HEK293 (cell line): ENCODE measurements around the gene IER3IP1.

Experiments used
- CTCF ChIP-seq: fragments of 450-650 bp; formaldehyde crosslinking; IDR thresholded peaks from 2 replicates; pipeline ENCODE4 v1.5.1; 2016; ENCODE audit warnings: missing biosample characterization, missing genetic modification characterization
- GLI2 ChIP-seq: fragments of 450-650 bp; formaldehyde crosslinking; IDR thresholded peaks from 2 replicates; pipeline ENCODE4; 2017; ENCODE audit warnings: missing biosample characterization, missing genetic modification characterization, low read depth, borderline replicate concordance
- PRDM4 ChIP-seq: fragments of 450-650 bp; formaldehyde crosslinking; IDR thresholded peaks from 2 replicates; pipeline ENCODE4 v1.5.1; 2017; ENCODE audit warnings: missing biosample characterization, missing genetic modification characterization
- SP7 ChIP-seq: fragments of 450-650 bp; formaldehyde crosslinking; IDR thresholded peaks from 2 replicates; pipeline ENCODE4 v1.5.1; 2016; ENCODE audit warnings: missing biosample characterization, missing genetic modification characterization
- TCF7L2 ChIP-seq: IDR thresholded peaks from 2 replicates; pipeline ENCODE4 v1.6.1; 2011; ENCODE audit warnings: low read depth, mild to moderate bottlenecking, inconsistent platforms, low read length, moderate library complexity, borderline replicate concordance
- ZBTB7A ChIP-seq: fragments of 450-650 bp; formaldehyde crosslinking; IDR thresholded peaks from 2 replicates; pipeline ENCODE4 v1.5.1; 2016; ENCODE audit warnings: low read depth, missing biosample characterization, missing genetic modification characterization
- ZNF121 ChIP-seq: fragments of 450-650 bp; formaldehyde crosslinking; IDR thresholded peaks from 2 replicates; pipeline ENCODE4 v1.5.1; 2016; ENCODE audit warnings: missing biosample characterization, missing genetic modification characterization
- ZNF133 ChIP-seq: fragments of 450-650 bp; formaldehyde crosslinking; IDR thresholded peaks from 2 replicates; pipeline ENCODE4 v1.5.1; 2016; ENCODE audit warnings: missing biosample characterization, missing genetic modification characterization
- ZNF221 ChIP-seq: fragments of 450-650 bp; formaldehyde crosslinking; IDR thresholded peaks from 2 replicates; pipeline ENCODE4 v1.5.1; 2017; ENCODE audit warnings: missing biosample characterization, missing genetic modification characterization, borderline replicate concordance
- ZNF223 ChIP-seq: fragments of 450-650 bp; formaldehyde crosslinking; IDR thresholded peaks from 2 replicates; pipeline ENCODE4 v1.5.1; 2016; ENCODE audit warnings: missing biosample characterization, missing genetic modification characterization
- ZNF404 ChIP-seq: fragments of 450-650 bp; formaldehyde crosslinking; IDR thresholded peaks from 2 replicates; pipeline ENCODE4 v1.5.1; 2017; ENCODE audit warnings: missing biosample characterization, missing genetic modification characterization
- ZNF660 ChIP-seq: fragments of 450-650 bp; IDR thresholded peaks from 2 replicates; pipeline ENCODE4 v1.5.1; 2018; ENCODE audit warnings: missing biosample characterization, mild to moderate bottlenecking, missing genetic modification characterization
- ZNF670 ChIP-seq: fragments of 450-650 bp; formaldehyde crosslinking; IDR thresholded peaks from 2 replicates; pipeline ENCODE4 v1.5.1; 2016; ENCODE audit warnings: missing biosample characterization, missing genetic modification characterization, low read depth
- ZNF776 ChIP-seq: fragments of 450-650 bp; formaldehyde crosslinking; IDR thresholded peaks from 2 replicates; pipeline ENCODE4 v1.5.0; 2017; ENCODE audit warnings: missing biosample characterization, missing genetic modification characterization, borderline replicate concordance

GRCh38 chr18:47120428-47120827 is 55.7 kb downstream of the IER3IP1 start:
- TF ChIP-seq GLI2 (tag by site-specific recombination) (no peak), ZNF221 (no peak), CTCF (tag by site-specific recombination) (no peak), ZNF776 (no peak), SP7 (tag by site-specific recombination) (no peak), PRDM4 (tag by site-specific recombination) (no peak), ZNF670 (no peak), ZNF660 (tag by site-specific recombination) (no peak), TCF7L2 (no peak), ZNF133 (tag by site-specific recombination) (no peak), ZNF121 (tag by site-specific recombination) (no peak), ZBTB7A (tag by site-specific recombination) (no peak), ZNF404 (tag by site-specific recombination) (no peak), ZNF223 (tag by site-specific recombination) (no peak)
